Measurements from ENCODE around the gene CYP2A6. TPM values are rescaled to one million over a fixed set of nuclear protein-coding genes. Genes with fewer than 3 reads are reported as not detected.
"Not testable (repeated sequence)": the region's sequence is repeated elsewhere in the genome, so short reads cannot be mapped to it uniquely, and the experiment has no call there.

CYP2A6 gene, protein sequence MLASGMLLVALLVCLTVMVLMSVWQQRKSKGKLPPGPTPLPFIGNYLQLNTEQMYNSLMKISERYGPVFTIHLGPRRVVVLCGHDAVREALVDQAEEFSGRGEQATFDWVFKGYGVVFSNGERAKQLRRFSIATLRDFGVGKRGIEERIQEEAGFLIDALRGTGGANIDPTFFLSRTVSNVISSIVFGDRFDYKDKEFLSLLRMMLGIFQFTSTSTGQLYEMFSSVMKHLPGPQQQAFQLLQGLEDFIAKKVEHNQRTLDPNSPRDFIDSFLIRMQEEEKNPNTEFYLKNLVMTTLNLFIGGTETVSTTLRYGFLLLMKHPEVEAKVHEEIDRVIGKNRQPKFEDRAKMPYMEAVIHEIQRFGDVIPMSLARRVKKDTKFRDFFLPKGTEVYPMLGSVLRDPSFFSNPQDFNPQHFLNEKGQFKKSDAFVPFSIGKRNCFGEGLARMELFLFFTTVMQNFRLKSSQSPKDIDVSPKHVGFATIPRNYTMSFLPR
- total RNA-seq (2014; rRNA removed; shearing (Covaris generic)): not detected in 2 replicates
- polyA plus RNA-seq (2015; cell fraction: cytosol; rRNA removed): not detected in 2 replicates
- polyA plus RNA-seq (2015; cell fraction: nucleus; rRNA removed): not detected in 2 replicates

- DNase-seq (ENCODE audit: low read depth, low spot score); in situ Hi-C loops (cut with HindIII; ENCODE audit: low pct_unique_long_range_greater_than_20kb, low sequenced_read_pairs): not testable (repeated sequence)
Observed at GRCh38 chr19:40850277-40850676, at the start of gene CYP2A6. Gene CYP2A6, minus strand, starts transcription at chr19:40850447. Its CDS starts 21 bp downstream, at chr19:40850426.

GRCh38 chr19:40899964-40900363 lies 49.7 kb upstream of the CYP2A6 start:
- in situ Hi-C loops (cut with HindIII; ENCODE audit: low pct_unique_long_range_greater_than_20kb, low sequenced_read_pairs); DNase-seq (ENCODE audit: low read depth, low spot score): not testable (repeated sequence)

DNA sequence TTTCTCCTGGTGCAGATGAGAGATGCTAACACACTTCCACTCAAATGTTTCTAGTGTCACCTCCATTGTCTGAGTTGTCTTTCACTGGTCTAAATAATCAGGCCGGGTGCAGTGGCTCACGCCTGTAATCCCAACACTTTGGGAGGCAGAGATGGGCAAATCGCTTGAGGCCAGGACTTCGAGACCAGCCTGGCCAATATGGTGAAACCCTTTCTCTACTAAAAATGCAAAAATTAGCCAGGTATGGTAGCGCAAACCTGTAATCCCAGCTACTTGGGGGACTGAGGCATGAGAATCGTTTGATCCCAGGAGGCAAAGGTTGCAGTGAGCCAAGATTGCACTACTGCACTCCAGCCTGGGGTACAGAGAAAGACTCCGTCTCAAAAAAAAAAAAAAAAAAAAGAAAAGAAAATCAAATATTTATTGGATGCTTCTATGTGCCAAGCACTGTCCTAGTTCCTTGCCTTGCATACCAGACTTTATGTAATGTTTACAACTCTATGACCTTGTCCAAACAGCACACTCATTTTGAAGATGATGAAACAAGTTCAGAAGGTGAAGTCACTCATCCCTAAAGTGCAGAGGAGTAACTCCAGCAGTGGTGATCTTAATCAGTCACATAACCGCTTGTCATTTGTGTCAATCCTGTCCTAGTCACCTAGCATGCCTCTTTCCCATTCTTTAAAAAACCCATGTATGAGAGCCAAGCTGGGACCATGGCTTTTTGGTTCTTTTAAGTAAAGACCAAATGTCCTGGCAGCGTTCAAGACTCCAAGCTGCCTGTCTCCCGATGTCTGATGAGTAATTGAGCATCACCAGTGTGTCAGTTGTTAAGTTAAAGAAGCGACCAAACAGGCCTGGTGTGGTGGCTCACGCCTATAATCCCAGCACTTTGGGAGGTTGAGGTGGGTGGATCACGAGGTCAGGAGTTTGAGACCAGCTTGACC lies 46.9 kb upstream of the CYP2A6 start:
- in situ Hi-C loops (cut with HindIII; ENCODE audit: low pct_unique_long_range_greater_than_20kb, low sequenced_read_pairs); DNase-seq (ENCODE audit: low read depth, low spot score): not testable (repeated sequence)

- in situ Hi-C loops (cut with HindIII; ENCODE audit: low pct_unique_long_range_greater_than_20kb, low sequenced_read_pairs): no loop called here
- no peak for DNase-seq (ENCODE audit: low read depth, low spot score)
Observed at GRCh38 chr19:40896418-40896796, 46.2 kb upstream of the CYP2A6 start.

DNA sequence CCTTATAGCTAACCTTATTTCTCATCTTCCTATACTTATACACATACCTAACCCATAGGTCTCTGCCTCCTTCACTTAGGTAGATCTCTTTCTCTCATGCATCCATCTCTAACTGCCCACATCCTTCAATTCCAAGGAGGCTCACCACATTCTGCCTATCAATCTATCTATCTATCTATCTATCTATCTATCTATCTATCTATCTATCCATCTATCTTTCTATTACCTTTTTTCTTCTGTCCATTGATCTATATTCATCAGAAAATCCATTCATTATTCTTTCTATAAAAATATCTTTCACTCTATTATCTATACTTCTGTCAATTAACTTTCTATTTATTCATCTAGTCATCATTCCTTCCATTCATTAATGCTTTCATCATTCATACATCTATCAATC lies 42.9 kb upstream of the CYP2A6 start:
- DNase-seq (ENCODE audit: low read depth, low spot score): no peak
- in situ Hi-C loops (cut with HindIII; ENCODE audit: low pct_unique_long_range_greater_than_20kb, low sequenced_read_pairs): no loop called here

GRCh38 chr19:40889366-40889765 lies 39.1 kb upstream of the CYP2A6 start:
- in situ Hi-C loops (cut with HindIII; ENCODE audit: low pct_unique_long_range_greater_than_20kb, low sequenced_read_pairs): no loop called here
- no peak for DNase-seq (ENCODE audit: low read depth, low spot score)

DNA sequence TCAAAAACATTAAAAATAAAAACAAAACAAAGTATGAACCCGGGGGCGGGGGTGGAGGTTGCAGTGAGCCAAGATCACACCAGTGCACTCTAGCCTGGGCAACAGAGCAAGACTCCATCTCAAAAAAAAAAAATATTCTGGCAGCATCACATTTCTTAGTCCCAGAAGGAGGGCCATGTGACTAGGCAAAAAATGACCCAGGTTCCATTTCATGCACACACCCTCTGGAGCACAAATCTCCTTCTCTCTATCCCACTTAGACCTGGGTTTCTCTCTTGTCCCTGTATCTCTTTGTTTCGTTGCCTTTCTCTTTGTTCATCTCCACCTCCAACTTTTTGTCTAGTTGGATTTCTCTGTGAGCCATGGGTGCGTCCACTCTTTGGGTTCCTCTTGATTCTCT lies 37.9 kb upstream of the CYP2A6 start:
- no peak for DNase-seq (ENCODE audit: low read depth, low spot score)
- in situ Hi-C loops (cut with HindIII; ENCODE audit: low pct_unique_long_range_greater_than_20kb, low sequenced_read_pairs): no loop called here

GRCh38 chr19:40884187-40884931 lies 34.1 kb upstream of the CYP2A6 start:
- DNase-seq (ENCODE audit: low read depth, low spot score); in situ Hi-C loops (cut with HindIII; ENCODE audit: low pct_unique_long_range_greater_than_20kb, low sequenced_read_pairs): not testable (repeated sequence)

DNA sequence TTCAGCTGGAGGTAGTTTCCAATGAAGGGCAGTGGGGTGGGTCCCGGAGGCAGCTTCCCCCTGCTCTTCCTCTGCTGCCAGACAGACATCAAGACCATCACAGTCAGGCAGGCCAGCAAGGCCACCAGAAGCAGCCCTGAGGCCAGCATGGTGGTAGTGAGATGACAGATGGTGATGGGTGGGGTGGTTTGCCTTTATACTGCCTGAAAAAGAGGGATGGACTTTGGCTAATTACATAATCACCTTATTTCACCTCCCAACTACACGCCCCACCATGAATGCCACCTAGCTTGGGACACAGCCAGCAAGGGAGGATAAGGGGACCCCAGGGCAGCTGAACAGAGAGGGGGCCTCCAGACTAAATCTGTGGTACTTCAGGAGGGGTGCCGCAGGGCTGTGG lies 31.8 kb upstream of the CYP2A6 start, which contains the start of gene CYP2A7:
Gene CYP2A7, minus strand, starts transcription at position 170 of the 400 bp plus-strand sequence. Its CDS starts 21 bp downstream, at position 149.
- DNase-seq (ENCODE audit: low read depth, low spot score); in situ Hi-C loops (cut with HindIII; ENCODE audit: low pct_unique_long_range_greater_than_20kb, low sequenced_read_pairs): not testable (repeated sequence)

- DNase-seq (ENCODE audit: low read depth, low spot score); in situ Hi-C loops (cut with HindIII; ENCODE audit: low pct_unique_long_range_greater_than_20kb, low sequenced_read_pairs): not testable (repeated sequence)
Observed at GRCh38 chr19:40879349-40879748, 29.1 kb upstream of the CYP2A6 start.

DNA sequence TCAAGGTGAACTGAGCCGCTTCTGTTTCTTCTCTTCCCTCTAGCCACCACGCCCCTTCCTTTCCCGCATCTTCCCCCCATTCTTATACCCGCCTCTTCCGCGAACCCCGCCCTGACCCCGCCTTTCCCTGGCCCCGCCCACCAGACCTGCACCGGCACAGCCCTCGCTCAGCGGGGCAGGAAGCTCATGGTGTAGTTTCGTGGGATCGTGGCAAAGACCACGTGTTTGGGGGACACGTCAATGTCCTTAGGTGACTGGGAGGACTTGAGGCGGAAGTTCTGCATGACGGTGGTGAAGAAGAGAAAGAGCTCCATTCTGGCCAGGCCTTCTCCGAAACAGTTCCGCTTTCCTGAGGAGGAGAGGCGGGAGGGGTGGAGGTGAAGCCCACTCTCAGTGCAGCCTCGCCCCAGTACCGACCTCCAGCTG lies 25.3 kb upstream of the CYP2A6 start:
- in situ Hi-C loops (cut with HindIII; ENCODE audit: low pct_unique_long_range_greater_than_20kb, low sequenced_read_pairs); DNase-seq (ENCODE audit: low read depth, low spot score): not testable (repeated sequence)

- in situ Hi-C loops (cut with HindIII; ENCODE audit: low pct_unique_long_range_greater_than_20kb, low sequenced_read_pairs): not testable (repeated sequence)
Observed at GRCh38 chr19:40874874-40875273, 24.6 kb upstream of the CYP2A6 start.

DNA sequence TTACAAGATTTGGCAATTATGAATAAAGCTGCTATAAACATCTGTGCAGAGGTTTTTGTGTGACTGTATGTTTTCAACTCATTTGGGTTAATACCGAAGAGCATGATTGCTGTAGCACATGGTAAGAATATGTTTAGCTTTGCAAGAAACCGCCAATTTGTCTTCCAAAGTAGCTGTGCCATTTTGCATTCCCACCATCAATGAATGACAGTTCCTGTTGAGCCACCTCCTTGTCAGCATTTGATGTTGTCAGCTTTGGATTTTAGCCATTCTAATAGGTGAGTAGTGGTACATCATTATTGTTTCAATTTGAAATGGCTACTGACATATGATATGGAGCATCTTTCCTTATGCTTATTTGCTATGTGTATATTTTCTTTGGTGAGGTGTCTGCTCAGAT lies 23.6 kb upstream of the CYP2A6 start:
- DNase-seq (ENCODE audit: low read depth, low spot score); in situ Hi-C loops (cut with HindIII; ENCODE audit: low pct_unique_long_range_greater_than_20kb, low sequenced_read_pairs): not testable (repeated sequence)

More at GRCh38 chr19:40874874-40875273, 24.6 kb upstream of the CYP2A6 start:
- not testable (repeated sequence) for DNase-seq (ENCODE audit: low read depth, low spot score)

- in situ Hi-C loops (cut with HindIII; ENCODE audit: low pct_unique_long_range_greater_than_20kb, low sequenced_read_pairs): no loop called here
- no peak for DNase-seq (ENCODE audit: low read depth, low spot score)
Observed at GRCh38 chr19:40872209-40872608, 22.0 kb upstream of the CYP2A6 start.

GRCh38 chr19:40867701-40868100 lies 17.5 kb upstream of the CYP2A6 start:
- no peak for DNase-seq (ENCODE audit: low read depth, low spot score)
- in situ Hi-C loops (cut with HindIII; ENCODE audit: low pct_unique_long_range_greater_than_20kb, low sequenced_read_pairs): no loop called here

- in situ Hi-C loops (cut with HindIII; ENCODE audit: low pct_unique_long_range_greater_than_20kb, low sequenced_read_pairs); DNase-seq (ENCODE audit: low read depth, low spot score): not testable (repeated sequence)
Observed at GRCh38 chr19:40864739-40865496, 14.7 kb upstream of the CYP2A6 start.
